ENCODE data around the gene ARRB1.

ARRB1 gene

DNA sequence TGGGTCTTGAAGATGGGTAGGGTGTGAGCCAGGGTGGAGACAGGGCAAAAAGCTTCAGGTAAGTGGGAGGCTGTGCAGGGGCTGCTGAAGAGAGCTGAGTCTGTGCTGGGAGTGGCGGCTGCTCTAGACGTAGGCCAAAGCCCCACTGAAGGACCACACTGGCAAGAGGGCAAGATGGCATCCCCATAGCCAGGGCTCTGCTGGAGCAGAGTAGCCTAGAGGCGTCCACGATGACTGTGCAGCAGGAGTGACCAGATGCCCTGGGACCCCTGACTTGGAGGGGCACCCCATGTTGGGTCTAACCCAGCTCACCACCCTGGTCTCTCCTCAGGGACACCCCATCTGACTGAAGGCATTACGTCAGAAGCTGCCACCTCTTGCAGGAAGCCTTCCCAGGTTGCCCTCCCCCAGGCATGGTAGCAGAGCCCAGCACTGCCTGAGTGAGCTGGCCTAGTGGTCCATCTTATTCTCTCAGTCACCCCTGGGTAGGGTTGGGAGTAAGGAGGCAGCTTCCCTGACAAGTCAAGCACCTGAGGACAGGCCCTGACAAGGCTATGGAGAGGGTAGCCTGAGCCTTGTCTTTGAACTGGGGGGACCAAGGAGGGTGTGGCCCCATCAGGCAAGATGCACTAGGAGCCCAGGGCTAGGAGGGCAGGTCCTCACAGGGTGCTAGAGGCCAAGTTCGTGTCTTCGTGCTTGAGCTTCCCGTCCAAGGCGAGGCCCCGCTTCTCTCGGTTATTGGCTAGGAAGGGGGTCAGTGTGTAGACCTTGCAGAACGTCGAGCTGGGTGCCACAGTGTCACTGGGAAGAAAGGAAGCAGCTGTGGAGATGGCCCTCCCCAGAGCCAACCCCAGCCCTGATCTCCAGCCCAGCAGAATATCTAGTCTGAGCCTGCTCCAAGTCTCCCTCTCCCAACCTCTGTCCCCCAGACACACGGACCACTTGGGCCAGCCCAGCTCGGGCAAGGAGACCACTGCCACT lies 77.8 kb downstream of the ARRB1 start:
- no peak overlapping the region for H3K4me3 ChIP-seq (ENCODE audit: low read depth, low read length)
- DNase-seq (ENCODE audit: low read depth) = no peak
- TF ChIP-seq POLR2A (IDR thresholded peaks at IDR 0.05; ENCODE audit: extremely low read depth, insufficient read length) = no peak
- no peak for TF ChIP-seq CTCF (IDR thresholded peaks at IDR 0.05; ENCODE audit: low read depth, low read length)
- TF ChIP-seq, protein P1, sequence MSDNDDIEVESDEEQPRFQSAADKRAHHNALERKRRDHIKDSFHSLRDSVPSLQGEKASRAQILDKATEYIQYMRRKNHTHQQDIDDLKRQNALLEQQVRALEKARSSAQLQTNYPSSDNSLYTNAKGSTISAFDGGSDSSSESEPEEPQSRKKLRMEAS (IDR thresholded peaks at IDR 0.05; ENCODE audit: low read depth, low read length) = no peak
- TF ChIP-seq MYC (IDR thresholded peaks at IDR 0.05; ENCODE audit: low read depth, low read length) = no peak

DNA sequence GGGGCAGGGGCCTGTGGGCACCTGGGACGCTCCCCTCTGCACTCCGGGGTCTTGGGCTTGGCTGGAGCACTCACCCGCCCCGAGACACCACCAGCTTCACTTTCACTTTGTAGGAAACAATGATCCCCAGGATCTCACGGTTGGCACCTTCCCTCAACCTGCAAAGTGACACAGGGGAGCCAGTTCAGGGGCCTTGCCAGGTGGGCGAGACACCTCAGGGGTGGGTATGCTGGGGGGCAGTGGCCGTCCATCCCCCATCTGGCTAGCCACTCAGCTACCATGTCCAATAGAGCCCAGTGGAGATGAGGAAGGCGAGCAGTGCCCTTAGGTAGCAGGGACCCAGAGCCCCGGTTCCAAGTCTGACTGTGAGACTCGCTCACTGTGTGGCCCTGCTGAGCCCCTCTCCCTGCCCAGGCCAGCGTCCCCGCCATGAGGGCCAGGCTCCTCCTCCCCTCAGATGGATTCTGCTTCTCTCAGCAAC lies 78.6 kb downstream of the ARRB1 start:
- no peak for TF ChIP-seq POLR2A (IDR thresholded peaks at IDR 0.05; ENCODE audit: extremely low read depth, insufficient read length)

GRCh38 chr11:75272391-75272790 lies 79.1 kb downstream of the ARRB1 start:
- no peak overlapping the region for H3K4me3 ChIP-seq (ENCODE audit: low read depth, low read length)
- no peak for DNase-seq (ENCODE audit: low read depth)
- no peak for TF ChIP-seq MYC (IDR thresholded peaks at IDR 0.05; ENCODE audit: low read depth, low read length)
- TF ChIP-seq, protein P1 (IDR thresholded peaks at IDR 0.05; ENCODE audit: low read depth, low read length) = no peak
- no peak for TF ChIP-seq CTCF (IDR thresholded peaks at IDR 0.05; ENCODE audit: low read depth, low read length)
- TF ChIP-seq POLR2A (IDR thresholded peaks at IDR 0.05; ENCODE audit: extremely low read depth, insufficient read length) = no peak

More for the DNA sequence above, 78.6 kb downstream of the ARRB1 start:
- no peak for DNase-seq (ENCODE audit: low read depth)
- H3K4me3 ChIP-seq (ENCODE audit: low read depth, low read length) = no peak overlapping the region

DNA sequence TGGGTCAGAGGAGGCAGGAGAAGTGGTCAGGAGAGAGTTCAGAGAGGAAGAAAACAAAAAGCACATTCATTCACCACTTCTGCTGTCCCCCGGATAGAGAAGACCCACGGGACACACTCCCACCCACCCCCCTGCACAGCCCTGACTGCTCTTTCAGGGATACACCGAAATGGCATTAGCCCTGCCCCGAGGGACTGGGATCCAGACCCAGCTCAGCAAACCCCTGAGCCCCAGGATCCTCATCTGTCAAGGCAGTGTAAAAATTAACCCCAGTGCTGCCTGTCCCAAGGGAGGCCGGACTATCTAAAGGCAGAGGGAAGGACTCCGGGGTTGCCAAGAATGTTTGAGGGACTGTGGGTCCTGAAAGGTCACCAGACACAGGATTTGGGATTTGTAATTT lies 79.7 kb downstream of the ARRB1 start:
- no peak overlapping the region for H3K4me3 ChIP-seq (ENCODE audit: low read depth, low read length)
- TF ChIP-seq POLR2A (IDR thresholded peaks at IDR 0.05; ENCODE audit: extremely low read depth, insufficient read length) (no peak), MYC (IDR thresholded peaks at IDR 0.05; ENCODE audit: low read depth, low read length) (no peak), CTCF (IDR thresholded peaks at IDR 0.05; ENCODE audit: low read depth, low read length) (no peak)
- TF ChIP-seq, protein P1 (IDR thresholded peaks at IDR 0.05; ENCODE audit: low read depth, low read length) = no peak
- DNase-seq (ENCODE audit: low read depth) = no peak

DNA sequence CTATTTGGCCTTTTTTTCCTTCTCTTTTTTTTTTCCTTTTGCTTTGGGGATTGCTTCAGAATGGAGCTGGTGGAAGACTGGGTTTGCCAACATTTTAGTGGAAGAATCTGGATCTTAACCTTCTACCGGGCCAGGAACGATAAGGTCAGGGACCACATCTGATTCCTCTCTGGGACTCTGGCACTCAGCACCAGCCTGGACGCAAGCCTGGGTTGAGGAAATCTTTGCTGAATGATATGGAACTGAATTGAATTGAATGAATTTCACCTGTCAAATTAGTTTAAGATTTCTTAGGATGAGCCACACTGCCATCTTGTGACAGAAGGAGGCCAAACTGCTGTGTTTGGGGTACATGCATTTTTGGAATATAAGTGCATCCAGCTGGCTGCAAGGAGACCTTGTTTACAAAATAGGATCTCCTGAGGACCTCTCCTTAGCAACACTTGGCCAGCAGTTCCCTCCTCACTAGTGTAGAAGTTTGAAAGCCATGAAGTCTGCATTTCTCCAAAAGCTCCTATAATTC lies 80.5 kb downstream of the ARRB1 start:
- no peak overlapping the region for H3K4me3 ChIP-seq (ENCODE audit: low read depth, low read length)
- TF ChIP-seq MYC (IDR thresholded peaks at IDR 0.05; ENCODE audit: low read depth, low read length) = no peak
- peak; percentile 56 for TF ChIP-seq CTCF (IDR thresholded peaks at IDR 0.05; ENCODE audit: low read depth, low read length)
- TF ChIP-seq POLR2A (IDR thresholded peaks at IDR 0.05; ENCODE audit: extremely low read depth, insufficient read length) = no peak
- peak; percentile 48 for DNase-seq (ENCODE audit: low read depth)

DNA sequence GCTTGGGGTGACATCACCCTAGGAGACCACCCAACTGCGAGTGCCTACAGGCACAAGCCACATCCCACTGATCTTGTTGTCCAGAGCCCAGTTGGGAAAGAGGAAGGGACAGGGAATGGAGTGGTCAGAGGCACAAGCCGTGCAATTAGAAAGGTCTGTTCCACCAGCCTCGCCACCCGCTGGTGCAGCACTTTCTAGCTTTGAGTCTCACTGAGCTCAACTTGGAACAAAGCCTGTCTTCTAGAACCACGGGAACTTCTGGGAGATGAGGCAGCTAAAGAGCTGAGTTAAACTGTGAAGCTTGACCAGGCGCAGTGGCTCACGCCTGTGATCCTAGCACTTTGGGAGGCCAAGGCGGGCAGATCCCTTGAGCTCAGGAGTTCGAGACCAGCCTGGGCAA lies 81.6 kb downstream of the ARRB1 start:
- DNase-seq (ENCODE audit: low read depth) = no peak
- no peak for TF ChIP-seq MYC (IDR thresholded peaks at IDR 0.05; ENCODE audit: low read depth, low read length)
- TF ChIP-seq POLR2A (IDR thresholded peaks at IDR 0.05; ENCODE audit: extremely low read depth, insufficient read length) = no peak
- no peak for TF ChIP-seq CTCF (IDR thresholded peaks at IDR 0.05; ENCODE audit: low read depth, low read length)
- TF ChIP-seq, protein P1 (IDR thresholded peaks at IDR 0.05; ENCODE audit: low read depth, low read length) = no peak
- H3K4me3 ChIP-seq (ENCODE audit: low read depth, low read length) = no peak overlapping the region
